GM19238 (cell line): ENCODE data around the gene OR6C75.
"Not testable (repeated sequence)": the region's sequence is repeated elsewhere in the genome, so short reads cannot be mapped to it uniquely, and the experiment has no call there.

Experiments used
- DNase-seq: peaks from one replicate; pipeline ENCODE4 v3.0.0; 2011; ENCODE audit warnings: low spot score; ENCODE audit not compliant: insufficient read length

The OR6C75 gene

DNA sequence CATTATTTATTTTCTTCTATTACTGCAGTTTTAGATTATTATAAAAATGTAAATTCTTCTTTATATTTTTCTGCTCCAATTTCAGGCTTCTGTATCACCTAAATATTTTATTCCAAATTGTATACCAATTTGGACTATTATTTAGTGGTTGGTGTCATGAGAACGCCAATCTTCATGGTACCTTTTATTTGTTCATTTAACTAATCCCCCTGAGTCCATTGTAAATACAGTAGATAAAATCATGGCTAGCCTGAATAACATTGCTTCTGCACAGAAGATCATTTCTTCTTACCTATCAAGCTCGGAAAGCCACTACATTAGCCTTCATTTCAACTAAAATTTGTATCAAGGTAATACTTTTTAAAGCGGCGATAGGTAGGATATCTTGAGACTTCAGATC lies at the start of gene OR6C75:
OR6C75 (plus strand) TSS at position 301 of the 400 bp plus-strand sequence. CDS start 2,136 bp downstream, outside the sequence.
- DNase-seq: no peak

DNA sequence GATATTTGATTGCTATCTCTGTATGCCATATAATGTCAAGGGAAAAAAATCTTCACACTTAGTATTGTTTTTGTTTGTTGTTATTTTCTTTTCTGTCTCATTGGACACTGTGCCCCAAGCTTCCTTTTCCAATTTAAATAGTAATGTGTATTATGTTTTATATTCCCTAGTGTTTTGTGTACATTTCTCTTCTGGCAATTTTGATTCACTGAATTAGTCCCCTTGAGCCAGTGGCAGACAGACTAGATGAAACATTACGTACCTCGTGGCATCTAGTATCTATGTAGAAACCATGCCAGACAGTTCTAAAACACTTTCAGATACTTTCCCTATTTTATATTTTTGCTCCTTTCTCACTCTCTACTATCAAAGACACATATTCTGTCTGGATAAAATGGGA lies 48.7 kb upstream of the OR6C75 start, which contains the start of gene OR6C1:
OR6C1 (plus strand) TSS at position 301 of the 400 bp plus-strand sequence. CDS start 6,257 bp downstream, outside the sequence.
- DNase-seq: no peak

DNA sequence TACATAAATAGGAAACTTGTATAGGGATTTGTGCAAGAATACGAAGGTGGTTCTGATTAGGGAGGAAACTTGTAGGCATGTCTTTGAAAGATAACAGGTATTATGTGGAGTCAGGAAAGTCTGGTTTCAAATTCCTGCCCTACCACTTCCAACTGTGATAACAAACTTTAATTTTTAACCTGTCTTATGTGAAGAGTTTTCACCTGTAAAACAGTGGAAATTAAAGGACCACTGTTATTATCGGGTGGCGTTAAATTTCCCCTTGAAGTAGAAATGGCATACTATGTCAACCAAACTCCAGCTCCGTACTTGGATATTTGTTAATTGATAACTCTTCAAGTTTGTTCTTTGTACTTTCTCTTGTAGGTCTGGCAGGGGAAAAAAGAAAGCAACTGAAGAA lies 42.6 kb upstream of the OR6C75 start:
- DNase-seq: no peak

DNA sequence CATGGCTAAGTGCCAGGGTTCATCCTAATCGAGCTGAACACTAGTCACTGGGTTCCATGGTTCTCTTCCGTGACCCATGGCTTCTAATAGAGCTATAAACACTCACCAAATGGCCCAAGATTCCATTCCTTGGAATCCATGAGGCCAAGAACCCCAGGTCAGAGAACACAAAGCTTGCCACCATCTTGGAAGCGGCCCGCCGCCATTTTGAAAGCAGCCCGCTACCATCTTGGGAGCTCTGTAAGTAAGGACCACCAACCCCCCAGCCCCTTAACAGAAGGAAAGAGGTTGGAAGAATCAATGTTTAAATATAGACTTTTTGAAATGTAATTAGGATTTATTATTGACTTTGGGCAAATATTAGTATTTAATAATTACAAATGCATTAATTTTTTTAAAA lies 37.0 kb upstream of the OR6C75 start:
- DNase-seq: not testable (repeated sequence)

DNA sequence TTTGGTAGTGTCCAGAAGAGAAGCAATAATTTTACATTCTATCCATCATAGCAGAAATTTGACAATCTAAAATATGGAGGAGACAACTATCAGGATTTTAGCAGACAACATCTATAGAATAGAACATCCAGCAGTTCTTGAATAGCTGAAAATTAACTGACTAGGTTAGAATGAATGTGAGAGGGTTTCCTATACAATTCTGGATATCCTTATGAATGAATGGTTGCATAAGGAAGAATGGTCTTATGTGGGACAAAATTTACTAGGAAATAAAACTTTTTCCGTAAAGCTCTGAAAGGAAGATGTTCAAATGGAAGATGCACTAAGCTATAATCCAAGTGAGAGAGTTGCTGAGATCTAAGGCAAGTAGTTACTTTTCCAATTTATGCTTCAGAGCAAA lies 32.3 kb upstream of the OR6C75 start, which contains the start of gene OR6C3:
OR6C3 (plus strand) TSS at position 301 of the 400 bp plus-strand sequence. CDS start 955 bp downstream, outside the sequence.
- DNase-seq: no peak

DNA sequence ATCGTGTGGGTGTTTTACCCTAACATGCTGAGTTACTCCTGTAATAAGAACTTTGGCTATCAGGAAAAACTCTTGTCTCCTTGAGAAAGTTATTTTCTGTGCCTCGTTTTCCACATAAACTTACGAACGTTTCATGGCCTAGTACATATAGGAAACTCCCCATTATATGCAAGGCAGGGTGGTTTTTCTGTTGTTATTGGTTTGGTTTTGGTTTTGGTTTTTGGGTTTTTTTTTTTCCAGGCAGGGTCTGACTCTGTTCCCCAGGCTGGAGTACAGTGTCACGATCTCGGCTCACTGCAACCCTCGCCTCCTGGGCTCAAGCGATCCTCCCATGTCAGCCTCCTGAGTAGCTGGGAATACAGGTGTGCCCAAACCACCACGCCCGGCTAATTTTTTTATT lies 26.8 kb upstream of the OR6C75 start:
- DNase-seq: no peak

DNA sequence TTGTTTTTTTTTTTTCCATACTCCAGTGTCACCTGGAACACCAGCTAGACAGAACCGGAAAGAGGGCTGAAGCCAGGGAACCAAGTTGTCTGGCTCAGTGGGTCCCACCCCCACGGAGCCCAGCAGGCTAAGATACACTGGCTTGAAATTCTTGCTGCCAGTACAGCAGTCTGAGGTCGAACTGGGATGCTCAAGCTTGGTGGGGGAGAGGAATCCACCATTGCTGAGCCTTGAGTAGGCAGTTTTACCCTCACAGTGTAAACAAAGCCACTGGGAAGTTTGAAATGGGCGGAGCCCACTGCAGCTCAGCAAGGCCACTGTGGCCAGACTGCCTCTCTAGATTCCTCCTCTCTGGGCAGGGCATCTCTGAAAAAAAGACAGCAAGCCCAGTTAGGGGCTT lies 7.4 kb upstream of the OR6C75 start:
- DNase-seq: not testable (repeated sequence)

DNA sequence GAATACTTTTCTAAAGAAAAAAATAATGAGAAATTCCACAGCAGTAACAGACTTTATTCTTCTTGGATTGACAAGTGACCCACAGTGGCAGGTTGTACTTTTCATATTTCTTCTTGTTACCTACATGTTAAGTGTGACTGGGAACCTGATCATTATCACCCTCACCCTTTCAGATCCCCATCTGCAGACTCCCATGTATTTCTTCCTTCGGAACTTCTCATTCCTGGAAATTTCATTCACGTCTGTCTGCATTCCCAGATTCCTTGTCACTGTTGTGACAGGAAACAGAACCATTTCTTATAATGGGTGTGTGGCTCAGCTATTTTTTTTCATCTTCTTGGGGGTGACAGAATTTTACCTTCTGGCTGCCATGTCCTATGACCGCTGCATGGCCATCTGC lies 2.3 kb downstream of the OR6C75 start:
- DNase-seq: no peak

DNA sequence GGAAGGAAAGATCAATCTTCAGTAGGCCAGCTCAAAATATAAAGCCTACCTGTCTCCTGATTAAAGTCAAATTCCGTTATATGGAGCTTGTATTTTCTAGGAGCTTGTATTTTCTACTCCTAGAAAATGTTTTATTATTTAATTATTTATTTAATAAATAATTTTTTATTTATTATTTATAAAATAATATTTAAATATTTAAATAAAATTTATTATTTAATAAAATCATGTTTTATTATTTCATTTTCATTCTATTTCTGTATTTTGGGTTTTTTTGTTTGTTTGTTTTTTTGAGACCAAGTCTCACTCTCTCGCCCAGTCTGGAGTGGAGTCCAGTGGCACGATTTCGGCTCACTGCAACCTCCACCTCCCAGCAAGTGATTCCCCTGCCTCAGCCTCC lies 9.7 kb downstream of the OR6C75 start:
- DNase-seq: no peak

DNA sequence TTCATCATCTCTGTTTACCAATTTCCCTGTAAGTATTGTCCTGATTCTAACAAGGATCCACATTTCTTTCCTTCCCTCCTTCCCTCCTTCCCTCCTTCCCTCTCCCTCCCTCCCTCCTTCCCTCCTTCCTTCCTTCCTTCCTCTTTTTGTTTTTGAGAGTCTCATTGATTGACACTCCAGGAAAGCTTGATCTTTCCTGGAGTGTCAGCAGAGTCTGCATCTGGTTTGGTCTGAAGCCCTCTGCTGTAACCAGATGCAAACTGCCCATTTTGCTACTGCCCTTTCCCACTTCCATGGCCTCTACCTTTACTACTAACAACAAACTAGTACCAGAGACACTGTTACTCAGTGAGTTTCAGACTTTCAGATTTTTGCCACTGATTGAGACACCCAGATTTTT lies 23.1 kb downstream of the OR6C75 start:
- DNase-seq: no peak

DNA sequence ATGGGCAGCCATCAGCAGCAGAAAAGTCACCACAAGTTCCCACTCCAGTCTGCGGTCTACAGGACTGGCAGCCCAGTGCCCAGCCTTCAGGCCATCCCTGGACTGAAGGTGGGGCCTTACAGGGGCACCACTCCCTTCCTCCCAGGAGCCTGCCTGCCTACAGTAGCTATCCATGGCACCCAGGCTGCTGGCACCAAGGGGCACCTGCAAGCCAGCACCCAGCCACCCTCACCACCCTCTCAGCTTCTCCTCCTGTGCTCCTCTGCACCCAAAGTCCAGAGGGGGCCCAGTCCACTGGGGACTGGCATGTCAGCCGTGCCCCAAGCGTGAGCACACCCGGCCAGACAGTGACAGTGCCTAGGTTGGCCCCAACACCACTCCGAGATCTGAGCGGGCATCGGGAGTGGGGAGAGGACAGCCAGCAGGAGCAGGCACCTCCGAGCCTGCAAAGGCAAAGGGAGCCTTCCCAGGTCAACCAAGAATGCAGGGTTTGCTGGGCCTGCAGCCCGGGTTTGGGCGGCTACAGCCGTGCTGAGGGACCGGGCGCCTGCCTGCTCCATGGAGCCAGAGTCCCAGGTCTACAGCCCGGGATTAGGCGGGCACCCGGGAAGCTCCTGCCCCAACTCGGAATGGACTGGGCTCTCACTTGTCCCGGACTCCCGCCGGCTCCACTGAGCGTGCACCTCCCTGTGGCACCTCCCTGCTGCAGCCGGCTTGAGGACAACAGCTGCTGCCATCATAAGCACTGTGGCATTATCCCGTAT lies 29.4 kb downstream of the OR6C75 start:
- no peak for DNase-seq

DNA sequence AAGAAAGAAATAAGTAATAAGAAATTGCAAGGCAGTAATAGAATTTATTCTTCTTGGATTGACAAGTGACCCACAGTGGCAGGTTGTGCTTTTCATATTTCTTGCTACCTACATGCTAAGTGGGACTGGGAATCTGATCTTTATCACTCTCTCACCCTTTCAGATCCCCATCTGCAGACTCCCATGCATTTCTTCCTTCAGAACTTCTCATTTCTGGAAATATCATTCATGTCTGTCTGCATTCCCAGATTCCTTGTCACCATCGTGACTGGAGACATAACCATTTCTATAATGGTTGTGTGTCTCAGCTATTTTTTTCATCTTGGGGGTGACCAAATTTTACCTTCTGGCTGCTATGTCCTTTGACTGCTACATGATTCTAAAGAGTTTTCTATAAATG lies 33.6 kb downstream of the OR6C75 start:
- DNase-seq: no peak

DNA sequence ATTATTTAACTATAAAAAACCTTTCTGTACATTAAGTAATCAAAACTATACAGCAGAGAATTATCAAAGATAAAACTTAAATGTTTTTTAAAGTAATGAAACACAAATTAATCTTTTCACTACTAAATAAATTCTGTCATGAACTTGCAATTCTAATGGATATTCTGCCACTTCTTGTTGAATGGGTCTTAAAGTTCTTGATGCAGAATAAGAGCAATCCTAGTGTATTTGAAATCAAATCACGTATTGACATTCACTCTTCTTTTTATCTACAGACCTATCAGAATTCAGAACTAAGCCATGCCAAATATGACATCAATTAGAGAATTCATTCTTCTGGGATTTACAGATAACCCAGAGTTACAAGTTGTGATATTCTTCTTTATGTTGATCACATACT lies 37.5 kb downstream of the OR6C75 start, which contains the start of gene OR6C65:
OR6C65 (plus strand) TSS at position 301 of the 400 bp plus-strand sequence; CDS start at position 301, 0 bp downstream.
- DNase-seq: no peak

DNA sequence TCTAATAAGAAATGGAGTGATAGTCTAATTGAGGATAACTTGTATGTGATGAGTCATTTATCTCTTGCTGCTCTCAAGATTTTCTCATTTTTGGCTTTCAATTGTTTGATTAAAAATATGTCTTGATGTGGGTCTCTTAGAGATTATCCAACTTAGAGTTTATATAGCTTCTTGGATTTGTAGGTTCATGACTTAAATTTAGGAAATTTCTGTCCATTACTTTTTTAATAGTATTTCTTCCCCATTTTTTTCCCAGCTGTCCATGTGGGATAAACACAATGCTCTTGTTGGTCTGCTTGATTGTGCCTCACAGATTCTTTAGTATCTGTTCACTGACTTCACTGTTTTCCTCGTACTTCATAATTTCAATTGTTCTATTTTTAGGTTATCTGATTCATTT lies 45.1 kb downstream of the OR6C75 start:
- DNase-seq: no peak

DNA sequence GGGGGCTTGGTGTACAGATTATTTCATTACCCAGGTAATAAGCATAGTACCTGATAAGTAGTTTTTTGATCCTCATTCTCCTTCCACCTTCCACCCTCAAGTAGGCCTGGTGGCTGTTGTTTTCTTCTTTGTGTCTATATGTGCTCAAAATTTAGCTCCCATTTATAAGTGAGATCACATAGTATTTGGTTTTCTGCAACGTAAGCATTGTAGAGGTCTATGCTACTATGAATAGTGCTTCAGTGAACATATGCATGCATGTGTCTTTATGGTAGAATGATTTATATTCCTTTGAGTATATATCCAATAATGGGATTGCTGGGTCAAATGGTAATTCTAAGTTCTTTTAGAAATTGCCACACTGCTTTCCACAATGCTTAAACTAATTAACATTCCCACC lies 46.4 kb downstream of the OR6C75 start:
- DNase-seq: not testable (repeated sequence)

DNA sequence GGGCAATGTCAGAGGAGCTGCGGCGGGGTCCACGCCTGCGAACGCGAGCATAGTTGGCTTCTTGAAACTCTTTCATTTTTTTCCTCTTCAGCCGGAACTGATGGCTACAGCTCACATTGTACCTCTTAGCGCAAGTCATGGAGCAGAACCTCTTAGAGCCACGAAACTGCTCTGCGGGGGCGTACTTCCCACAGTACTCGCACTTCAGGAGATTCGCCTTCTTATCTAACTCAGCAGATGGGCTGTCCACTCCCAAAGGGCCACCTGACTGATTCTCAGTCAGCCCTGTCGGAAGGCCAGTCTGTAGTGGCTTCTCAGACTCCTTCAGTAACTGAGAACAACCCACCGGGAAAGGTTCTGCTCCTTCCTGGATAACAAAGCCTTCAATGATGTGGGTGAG lies 49.4 kb downstream of the OR6C75 start:
- not testable (repeated sequence) for DNase-seq

DNA sequence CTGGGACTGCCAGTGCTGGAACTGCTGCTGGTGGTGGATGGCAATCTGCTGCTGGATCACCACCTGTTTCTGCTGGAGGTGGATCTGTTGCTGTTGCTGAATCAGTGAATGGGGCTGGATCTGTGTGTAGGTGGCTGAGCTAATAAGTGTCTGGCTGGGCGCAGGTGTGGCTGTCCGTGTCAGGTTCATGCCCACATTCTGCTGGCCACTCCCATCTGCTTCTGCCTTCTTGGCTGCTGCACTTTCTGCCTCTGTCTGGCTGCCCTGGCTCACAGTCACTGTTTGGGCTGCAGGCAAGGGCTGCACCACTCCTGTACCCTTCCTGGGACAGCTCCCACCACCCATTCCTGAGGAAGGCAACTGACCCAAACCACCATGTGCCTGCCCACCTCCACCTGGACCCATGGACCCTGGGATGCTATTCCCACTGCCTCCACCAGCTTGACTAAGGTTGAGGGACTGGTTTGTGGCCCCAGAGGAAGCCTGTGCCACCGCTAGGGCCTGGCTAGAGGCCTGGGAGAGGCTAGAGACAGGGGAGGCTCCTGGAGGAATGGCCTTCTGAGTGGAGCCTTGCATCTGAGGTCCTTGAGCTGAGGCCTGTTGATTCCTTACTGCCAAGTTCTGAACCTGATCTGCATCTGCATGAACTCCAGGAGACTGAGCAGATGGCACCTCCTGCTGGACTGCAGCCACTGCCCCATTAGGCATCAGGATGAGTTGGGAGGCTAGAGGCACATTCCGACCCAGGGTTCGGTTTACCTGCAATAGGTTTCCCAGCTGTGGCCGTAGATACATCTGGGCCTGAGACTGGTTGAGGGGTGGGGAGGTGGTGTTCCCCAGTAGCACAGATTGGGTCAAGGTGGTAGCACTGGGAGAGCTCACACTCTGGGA lies 51.0 kb downstream of the OR6C75 start:
- DNase-seq: not testable (repeated sequence)

DNA sequence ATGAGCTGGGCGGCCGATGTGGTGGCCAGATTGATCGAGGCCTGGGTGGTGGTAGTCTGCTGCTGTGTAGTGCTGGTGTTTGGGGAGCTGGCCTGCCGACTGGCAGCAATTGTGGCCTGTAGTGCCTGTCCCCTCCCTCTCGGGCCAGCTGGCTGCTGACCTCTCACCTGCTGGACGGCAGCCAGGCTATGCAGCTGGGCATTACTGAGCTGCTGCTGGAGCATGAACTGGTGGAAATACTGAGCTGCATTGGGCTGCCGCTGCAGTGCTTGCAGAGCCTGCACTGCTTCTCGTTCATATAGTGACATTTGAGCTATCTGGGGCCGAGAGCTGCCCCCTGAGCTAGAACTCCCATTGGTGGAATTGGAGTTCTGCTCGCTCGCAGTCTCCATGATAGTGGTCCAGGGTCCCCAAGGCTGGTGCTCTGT lies 51.6 kb downstream of the OR6C75 start:
- not testable (repeated sequence) for DNase-seq

DNA sequence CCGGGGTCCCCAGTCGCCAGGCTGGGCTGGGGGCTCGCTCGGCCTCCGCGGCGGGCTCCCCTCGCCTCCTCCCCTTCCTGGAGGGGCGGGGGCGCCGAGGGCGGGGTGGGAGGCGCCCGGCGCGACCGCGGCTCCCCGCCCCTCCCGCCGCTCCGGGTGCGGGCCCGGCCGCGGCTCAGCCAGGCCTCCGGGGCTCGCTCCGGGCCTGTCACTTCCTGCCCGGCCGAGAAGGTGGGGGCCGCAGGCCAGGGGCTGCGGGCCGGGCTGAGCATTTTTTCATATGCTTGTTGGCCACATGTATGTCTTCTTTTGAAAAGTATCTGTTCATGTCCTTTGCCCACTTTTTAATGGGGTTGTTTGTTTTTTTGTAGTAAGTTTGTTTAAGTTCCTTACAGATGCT lies 52.1 kb downstream of the OR6C75 start:
- DNase-seq: not testable (repeated sequence)

DNA sequence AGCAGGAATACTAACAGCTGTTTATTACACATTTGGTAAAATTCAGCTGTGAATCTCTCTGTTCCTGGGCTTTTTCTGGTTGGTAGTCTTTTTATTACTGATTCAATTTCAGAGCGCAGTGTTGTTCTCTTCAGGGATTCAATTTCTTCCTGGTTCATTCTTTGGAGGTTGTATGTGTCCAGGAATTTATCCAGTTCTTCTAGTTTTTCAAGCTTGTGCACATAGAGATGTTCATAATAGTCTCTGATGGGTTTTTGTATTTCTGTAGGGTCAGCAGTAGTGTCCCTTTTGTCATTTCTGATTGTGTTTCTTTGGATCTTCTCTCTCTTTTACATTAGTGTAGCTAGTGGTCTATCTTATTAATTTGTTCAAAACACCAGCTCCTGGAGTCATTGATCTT lies 54.2 kb downstream of the OR6C75 start:
- no peak for DNase-seq
